ENCODE data around the gene PTOV1.
"Not testable (repeated sequence)": the region's sequence is repeated elsewhere in the genome, so short reads cannot be mapped to it uniquely, and the experiment has no call there.

Gene PTOV1

DNA sequence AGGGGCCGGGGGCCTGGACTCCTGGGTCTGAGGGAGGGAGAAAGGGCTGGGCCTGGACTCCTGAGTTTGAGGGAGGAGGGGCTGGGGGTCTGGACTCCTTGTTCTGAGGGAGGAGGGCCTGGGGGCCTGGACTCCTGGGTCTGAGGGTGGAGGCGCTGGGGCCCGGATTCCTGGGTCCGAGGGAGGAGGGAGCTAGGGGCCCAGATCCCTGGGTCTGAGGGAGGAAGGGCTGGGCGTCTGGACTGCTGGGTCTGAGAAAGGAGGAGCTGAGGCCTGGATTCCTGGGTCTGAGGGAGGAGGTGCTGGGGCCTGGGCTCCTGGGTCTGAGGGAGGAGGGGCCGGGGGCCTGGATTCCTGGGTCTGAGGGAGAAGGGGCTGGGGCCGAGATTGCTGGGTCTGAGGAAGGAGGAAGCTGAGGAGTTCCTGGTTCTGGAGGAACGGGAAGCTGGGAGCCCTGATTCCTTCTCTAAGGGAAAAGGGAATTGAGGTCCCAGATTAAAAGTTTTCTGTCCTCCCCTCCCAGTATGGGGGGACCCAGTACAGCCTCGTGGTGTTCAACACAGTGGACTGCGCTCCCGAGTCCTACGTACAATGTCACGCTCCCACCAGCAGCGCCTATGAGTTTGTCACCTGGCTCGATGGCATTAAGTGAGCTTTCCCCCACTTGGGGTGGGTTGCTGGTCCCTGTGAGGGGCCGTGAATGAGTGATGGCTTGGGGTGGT is 32.1 kb upstream of the PTOV1 start:
- DNase-seq = no peak

DNA sequence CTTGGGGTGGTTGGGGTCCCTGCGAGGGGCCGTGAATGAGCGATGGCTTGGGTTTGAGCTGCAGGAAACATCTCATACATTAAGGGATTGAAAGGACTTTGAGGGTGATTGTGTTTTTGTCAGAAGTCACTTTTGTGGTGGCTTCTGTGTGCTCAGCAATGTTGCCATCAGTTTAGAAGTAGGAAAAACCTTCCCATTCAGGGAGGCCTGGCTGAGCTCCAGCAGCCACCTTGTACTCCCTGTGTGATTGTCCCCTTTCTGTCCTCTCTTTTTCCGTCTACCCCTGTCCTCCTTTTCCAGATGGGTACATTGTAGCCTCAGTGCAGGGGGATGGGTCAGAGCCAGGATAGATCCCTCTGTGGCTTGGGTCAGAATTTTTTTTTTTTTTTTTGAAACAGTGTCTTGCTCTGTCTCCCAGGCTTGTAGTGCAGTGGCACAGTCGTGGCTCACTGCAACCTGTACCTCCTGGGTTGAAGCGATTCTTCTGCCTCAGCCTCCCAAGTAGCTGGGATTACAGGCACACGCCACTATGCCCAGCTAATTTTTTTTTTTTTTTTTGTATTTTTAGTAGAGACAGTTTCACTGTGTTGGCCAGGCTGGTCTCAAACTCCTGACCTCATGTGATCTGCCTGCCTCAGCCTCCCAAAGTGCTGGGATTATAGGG is 31.4 kb upstream of the PTOV1 start:
- DNase-seq = not testable (repeated sequence)

DNA sequence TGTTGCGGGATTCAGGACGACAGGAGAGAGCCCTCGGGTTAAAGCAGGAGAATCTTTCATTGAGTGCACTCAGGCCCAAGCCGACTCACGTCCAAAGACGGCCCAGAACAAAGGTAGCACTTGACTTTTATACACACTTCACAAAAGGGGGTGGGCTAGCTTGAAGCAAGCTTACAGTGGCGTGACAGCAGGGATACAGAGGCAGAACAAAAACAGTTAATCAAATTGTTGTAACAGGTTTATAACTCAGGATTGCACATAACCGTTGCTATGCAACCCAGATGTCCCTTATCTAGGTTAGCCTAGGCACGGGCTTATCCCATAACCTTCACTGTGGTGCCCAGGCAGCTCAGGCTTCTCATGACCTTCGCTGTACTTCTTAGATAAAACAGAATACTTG is 30.8 kb upstream of the PTOV1 start:
- no peak for DNase-seq

DNA sequence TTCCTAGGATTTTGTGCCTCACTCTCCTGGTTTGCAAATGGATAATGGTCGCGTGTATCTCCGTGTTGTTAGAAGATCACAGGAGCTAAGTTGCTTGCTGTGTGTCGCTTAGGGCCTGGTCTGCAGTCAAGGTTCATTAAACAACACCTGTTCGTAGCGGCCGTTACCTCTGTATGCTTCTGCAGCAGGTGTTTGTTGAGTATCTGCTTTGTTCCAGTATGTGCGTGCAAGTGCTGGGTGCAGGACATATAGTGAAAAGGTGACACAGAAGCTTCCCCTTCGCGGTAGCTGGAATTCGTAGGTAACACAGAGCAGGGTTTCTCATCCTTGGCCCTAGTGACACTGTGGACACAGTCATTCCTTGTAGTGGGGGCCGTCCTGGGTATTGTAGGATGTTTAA is 27.5 kb upstream of the PTOV1 start:
- DNase-seq = no peak

DNA sequence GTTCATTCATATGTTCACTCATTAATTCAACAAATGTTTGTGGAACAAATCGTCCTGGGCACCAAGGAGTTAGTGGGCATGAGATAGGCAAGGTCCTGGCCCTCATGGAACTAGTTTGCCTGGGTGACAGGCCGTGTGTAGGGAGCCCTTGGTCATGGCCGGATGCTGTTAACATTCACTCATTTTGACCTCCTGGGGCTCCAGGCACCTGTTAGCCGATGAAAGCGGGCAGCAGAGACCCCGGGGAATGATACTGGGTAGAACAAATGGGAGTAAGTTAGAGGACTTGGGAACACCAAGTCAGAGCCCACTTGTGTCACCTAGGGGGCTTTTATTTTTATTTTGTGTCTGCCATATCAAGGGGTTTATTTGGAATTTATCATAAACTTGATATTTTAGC is 26.3 kb upstream of the PTOV1 start:
- DNase-seq = no peak

DNA sequence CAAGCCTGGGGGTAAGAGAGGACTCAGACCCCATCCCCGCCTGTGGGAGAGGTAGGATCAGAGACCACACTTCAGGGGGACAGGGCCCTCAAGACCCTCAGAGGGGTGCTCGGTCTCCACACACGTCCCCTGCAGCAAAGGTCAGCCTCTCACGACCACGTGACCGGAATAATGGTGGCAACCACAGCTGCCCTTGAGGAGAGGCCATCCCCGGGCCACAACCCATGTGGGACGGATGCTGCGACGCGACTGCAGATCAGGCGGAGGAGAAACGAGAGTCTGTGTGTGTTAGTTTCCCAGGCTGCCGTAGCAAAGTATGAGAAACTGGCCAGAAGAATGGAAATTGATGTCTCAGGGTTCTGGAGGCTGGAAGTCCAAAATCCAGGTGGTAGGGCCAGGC is 23.9 kb upstream of the PTOV1 start:
- DNase-seq = no peak

DNA sequence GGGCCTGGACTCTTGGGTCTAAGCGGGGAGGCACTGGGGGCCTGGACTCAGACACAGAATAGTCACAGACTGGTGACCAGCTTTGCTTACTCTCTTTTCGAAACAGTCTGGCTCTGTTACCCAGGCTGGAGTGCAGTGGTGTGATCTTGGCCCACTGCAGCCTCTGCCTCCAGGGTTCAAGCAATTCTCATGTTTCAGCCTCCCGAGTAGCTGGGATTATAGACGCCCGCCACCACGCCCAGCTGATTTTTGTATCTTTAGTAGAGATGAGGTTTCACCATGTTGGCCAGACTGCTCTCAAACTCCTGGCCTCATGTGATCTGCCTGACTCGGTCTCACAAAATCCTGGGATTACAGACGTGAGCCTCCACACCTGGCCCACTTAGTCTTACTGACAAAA is 21.8 kb upstream of the PTOV1 start:
- no peak for DNase-seq

DNA sequence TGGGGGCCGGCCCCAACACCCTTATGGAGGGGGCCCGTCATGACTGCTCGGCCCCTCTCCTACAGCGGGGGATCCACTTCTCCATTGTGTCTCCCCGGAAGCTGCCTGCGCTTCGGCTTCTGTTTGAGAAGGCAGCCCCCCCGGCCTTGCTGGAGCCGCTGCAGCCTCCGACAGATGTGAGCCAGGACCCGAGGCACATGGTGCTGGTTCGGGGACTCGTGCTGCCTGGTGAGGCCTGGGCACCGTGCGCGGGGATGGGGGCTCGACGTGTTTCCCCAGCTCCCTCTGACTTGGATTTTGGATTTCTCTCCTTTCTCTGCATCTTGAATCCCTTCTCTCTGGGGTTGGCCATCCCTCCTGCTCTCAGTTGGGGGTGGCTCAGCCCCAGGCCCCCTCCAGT is 21.2 kb upstream of the PTOV1 start:
- DNase-seq = no peak

DNA sequence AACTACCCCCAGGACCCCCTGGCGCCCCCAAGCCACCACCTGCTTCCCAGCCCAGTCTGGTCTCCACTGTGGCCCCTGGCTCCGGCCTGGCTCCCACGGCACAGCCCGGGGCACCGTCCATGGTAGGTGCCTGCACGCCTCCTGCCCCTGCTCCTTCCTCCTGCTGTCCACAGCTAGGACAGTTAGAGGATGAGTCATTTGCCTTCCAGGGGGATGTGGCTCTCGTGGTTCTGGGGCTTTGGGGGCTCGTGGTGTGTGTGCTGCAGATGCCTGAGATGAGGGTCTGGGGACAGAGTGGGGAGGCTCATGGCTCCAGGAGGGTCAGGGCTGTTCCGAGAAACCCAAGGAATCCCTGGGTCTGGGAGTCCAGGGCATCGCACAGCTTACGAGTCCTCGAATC is 20.2 kb upstream of the PTOV1 start:
- no peak for DNase-seq

DNA sequence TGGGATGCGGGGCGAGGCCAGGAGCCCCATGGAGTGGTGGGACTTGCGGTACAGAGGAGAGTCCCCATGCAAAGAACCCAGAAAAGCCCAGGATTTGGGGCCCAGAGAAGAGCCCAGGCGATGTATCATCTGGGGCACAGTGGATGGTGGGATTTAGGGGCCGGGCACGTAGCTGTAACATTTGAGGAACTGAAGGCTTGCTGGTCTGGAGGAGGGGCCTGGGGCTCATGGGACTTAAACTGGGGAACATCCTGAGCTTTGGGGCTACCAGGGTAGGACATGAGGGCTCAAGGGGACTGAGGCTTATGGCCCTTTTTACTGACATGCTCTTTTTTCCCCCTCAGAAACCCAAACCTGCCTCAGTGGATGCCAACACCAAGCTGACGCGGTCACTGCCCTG is 19.4 kb upstream of the PTOV1 start:
- no peak for DNase-seq

DNA sequence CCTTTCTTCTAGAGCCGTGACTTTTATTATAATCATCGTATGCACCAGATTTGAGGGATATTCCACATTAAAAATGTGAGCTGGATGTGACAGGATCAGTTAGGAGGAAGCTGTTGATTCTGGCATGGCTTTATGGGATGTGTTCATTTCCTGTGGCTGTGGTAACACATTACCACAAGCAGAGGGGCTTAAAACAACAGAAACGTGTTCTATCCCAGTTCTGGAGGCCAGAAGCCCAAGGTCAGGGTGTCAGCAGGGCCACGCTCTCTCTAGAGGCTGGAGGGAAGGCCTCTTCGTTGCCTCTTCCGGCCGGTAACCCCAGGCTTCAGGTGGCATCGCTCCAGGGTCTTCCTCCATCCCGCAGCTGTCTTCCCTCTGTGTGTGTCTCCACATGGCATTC is 18.4 kb upstream of the PTOV1 start:
- no peak for DNase-seq

DNA sequence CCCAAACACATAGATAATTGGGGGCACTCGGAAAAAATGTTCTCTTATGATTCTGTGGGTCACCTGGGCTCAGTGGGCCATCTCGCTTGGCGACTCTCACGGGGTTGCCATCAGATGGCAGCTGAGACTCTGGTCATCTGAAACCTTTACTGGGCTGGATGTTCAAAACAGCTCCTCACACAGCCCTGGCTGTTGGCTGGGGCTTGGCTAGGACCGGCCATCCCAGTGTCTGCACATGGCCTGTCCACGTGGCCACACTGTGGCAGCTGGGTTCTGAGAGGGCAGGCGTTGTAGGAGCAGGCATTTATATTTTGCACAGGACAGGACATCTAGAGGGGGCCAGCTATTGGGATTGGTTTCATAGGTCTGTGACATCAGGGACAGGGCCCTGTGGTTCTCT is 17.4 kb upstream of the PTOV1 start:
- no peak for DNase-seq

DNA sequence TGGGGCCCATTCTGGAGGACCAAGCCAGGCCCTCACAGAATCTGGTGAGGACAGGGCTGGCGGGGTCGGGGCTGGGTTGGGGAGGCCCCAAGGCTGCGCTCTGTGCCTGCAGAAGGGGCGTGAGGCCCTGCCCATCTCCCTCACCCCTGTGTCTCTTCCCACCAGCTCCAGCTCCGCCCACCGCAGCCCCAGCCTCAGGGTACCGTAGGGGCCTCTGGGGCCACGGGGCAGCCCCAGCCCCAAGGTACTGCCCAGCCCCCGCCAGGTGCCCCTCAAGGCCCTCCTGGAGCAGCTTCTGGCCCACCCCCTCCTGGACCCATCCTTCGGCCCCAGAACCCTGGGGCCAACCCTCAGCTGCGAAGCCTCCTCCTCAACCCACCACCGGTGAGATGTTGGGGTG is 15.4 kb upstream of the PTOV1 start:
- no peak for DNase-seq

DNA sequence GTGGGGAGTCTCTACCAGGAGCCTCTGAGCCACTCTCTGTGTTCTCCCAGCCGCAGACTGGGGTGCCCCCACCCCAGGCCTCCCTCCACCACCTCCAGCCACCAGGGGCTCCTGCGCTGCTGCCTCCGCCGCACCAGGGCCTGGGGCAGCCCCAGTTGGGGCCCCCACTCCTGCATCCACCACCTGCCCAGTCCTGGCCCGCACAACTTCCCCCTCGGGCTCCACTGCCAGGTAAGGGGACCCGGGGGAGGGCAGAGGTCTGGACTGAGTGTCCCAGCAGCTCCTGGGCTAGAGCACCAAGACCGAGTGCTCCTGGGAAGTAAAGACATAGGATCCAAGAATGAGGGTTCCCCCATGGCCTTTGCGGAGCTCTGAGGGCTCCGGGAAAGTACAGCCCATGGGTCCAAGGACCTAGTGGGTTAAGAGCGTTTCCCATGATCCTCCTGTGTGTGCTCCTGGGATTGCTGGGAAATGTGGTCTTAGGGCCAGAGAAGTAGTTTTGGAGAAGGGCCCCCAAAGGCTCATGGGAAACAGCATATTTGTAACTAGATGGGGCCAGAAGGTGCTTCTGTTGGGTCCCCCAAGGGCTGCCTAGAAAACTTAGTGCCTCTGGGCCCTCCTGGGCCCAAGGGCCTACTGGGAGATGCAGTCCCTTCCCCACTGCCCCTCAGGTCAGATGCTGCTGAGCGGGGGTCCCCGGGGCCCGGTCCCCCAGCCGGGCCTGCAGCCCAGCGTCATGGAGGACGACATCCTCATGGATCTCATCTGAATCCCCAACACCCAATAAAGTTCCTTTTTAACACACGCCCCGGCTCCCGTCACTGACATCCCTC is 14.6 kb upstream of the PTOV1 start:
- DNase-seq = no peak

DNA sequence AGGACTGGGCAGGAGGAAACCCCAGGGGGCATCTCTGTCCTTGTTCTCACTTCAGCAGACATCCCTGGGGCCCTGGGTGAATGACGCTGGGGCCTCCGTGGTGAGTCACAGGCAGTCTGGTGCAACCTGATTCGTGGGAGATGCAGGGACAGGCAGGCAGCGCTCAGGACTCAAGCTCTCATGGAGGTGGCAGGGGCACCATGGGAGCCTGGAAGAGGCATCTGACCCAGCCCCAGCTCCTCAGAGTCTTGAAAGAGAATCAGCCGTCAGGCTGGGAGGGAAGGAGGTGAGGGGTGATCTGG is 14.0 kb upstream of the PTOV1 start:
- no peak for DNase-seq

DNA sequence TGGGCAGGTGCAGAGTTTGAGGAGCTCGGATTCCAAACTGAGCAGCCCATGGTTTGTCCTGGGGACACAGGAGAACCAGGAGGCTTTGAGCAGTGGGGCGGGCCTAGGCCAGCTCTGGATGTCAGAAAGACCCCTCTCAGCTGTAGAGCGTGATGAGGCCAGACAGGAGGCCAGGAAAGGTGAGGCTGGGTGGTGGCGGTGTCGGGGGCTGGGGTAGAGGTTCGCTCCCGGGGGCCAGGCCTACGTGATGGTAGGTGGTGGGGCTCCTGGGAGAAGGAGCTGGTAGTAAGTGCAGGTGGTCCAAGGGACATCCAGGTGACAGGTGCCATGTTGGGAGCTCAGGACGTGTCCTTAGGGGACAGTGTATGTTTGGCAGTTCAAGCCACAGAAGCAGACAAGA is 13.5 kb upstream of the PTOV1 start:
- DNase-seq = no peak

DNA sequence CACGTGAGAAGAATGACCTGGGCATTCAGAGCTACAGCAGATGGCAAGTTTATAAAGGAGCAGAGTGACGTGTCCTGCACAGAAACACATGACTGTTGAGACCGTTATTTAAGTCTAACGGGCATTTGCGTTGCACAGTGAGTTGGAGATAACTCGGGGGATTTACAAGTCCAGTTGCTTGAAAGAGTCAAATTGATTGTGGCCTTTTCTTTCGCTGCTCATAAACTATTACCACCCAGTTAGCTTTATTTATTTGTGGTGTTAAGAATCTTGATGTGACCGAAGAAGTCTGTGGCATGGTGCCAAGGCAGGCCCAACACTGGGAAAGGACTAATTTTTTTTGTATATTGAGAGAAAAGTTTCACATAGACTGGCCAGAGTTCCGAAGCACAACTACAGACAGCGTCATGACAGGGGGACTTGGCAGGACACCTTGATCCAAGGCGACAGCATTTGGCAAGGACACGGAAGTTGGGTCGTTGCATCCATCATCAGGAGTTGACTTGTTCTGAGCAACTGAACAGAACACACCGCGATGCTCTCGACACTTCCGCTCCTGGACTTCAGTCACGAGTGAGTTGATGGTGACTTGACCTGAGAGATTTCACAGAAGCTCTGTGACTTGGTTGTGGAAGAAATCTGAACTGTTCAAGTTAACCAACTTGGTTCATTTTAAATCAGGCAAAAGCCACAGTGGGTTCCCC is 11.9 kb upstream of the PTOV1 start:
- DNase-seq = no peak

DNA sequence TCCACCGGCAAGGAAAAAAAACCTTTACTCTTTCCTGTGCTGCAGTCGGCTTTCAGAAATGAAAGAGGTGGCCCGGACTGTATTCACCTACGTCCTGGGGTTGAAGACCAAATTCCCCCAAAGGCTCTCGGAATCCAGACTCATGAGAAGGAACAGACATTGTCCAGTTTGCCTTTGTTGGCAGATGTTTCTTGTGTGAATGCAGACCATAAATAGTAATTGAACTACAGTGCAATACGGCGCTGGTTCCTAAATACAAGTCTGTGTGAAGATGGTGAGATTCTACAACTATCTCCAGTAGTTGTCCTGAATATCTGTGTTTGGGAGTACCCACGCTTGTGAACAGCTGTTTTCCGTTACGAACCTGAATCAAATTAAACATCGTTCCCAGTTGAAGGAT is 11.2 kb upstream of the PTOV1 start:
- no peak for DNase-seq

DNA sequence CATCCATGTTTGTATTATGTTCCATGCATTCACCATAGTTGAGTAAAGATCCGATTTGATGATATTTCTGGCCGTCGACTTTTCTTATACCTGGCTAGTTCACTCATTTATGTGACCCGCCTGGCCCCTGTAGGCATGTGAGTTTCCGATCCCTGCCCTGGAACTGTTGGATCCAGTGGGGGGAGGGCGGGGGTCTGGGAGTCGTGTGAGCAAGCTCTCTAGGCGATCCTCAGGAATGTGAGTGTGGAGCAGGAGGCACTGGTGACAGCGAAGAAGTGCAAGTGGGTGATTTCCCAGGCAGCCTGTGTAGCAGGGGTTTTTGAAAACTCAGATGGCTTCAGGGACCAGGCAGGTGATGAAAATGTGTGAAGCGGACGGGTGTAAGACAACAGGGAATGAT is 10.6 kb upstream of the PTOV1 start:
- DNase-seq = no peak

DNA sequence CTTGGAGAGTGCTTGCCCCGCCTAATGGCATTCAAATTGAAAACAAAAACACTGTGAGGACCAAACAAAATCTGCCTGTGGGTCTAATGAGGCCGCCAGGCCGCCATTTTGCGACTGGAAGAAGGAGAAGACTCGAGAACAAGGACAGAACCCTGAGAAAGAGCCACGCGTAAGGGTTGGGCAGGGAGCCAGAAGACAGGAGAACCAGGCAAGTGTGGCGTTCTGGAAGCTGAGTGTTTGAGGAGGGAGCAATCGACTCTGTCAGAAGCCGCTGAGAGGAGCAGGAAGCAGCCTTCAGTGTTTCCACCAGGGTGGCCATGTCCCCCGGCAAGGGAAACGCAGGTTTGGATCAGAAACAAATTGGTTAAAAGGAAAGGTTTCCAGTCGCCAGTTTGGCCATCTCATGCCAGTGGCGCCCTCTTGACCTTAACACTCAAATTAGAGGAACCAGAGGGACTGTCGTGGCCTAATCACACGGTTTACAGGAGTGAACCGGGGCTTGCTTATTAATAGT is 10.2 kb upstream of the PTOV1 start:
- DNase-seq = no peak

DNA sequence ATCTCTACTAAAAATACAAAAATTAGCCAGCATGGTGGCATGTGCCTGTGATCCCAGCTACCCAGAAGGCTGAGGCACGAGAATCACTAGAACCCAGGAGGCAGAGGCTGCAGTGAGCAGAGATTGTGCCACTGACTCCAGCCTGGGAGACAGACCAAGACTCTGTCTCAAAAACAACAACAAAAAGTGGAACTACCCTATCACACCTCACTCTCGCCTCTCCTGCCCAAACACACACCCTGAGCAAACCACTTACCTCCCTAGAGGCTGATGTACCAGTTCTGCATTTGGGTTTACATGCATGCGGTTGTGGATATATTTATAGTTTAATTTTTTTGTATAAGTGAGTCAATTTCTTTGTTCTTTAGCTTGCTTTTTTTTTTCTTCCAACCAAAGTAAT is 7.7 kb upstream of the PTOV1 start:
- DNase-seq = no peak

DNA sequence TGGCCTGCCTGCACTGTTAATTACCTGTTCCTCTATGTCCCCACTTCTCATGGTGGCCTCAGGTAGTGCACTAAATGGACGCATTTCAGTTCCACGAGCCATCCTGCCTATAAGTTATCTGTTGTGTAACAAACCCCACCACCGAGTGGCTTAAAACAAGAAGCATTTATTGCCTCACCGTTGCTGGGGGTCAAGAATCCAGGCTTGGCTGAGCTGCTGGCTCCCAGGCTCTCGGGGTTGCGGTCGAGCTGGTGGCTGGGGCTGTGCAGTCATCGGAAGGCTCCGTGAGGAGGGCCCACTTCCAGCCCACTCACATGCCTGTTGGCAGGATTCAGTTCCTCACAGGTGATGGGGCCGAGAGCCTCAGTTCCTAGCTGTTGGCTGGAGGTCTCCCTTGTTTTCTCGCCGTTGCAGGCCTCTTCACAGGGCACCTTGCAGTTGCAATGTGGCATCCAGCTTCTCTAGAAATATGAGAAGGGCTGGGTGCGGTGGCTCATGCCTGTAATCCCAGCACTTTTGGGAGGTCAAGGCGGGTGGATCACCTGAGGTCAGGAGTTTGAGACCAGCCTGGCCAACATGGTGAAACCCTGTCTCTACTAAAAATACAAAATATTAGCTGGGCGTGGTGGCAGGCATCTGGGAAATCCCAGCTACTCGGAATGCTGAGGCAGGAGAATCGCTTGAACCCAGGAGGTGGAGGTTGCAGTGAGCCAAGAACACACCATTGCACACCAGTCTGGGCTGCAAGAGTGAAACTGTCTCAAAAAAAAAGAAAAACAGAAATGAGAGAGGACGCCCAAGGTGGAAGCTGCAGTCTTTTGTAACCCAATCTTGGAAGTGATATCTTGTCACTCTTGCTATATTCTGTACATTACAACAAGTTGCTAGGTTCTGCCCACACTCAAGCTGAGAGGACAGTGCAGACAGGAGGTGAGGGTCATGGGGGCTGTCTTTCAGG is 6.5 kb upstream of the PTOV1 start:
- DNase-seq = no peak

Measured in AML-193 (cell line).